Ovary (tissue), 3 donors: Measurements from ENCODE around the gene DOCK2.

Source experiments
- CTCF ChIP-seq, 3 donors: fragments of 450-650 bp in 2 of 3; fragments of 200-600 bp in 1 of 3; IDR thresholded peaks; one replicate each; pipeline versions ENCODE4 v1.5.1 to v1.8.0; 2016 to 2022; ENCODE audit warnings: antibody characterized with exemption in 3 of 3, mild to moderate bottlenecking in 1 of 3
- POLR2A ChIP-seq: fragments of 450-650 bp; IDR thresholded peaks from one replicate; pipeline ENCODE4 v1.6.1; 2017; ENCODE audit warnings: antibody characterized with exemption, mild to moderate bottlenecking, moderate library complexity
- donor health status: DM: no; HTN: no; CAD: no.

GRCh38 chr5:170111088-170111785, 474.2 kb downstream of the DOCK2 start:
- TF ChIP-seq POLR2A (no peak), CTCF (IDR thresholded peaks at IDR 0.05) (no peak)
